GM12892 (cell line): ENCODE results near the gene LRP10.

Experiments used
- POLR2A ChIP-seq: IDR thresholded peaks from 2 replicates; pipeline ENCODE4 v1.6.1; 2011; ENCODE audit warnings: low read depth, low read length, control low read depth
- POLR2AphosphoS5 ChIP-seq: IDR thresholded peaks from 2 replicates; pipeline ENCODE4 v1.6.1; 2011; ENCODE audit warnings: low read depth, low read length, control low read depth
- TAF1 ChIP-seq: IDR thresholded peaks from 2 replicates; pipeline ENCODE4 v1.6.1; 2011; ENCODE audit warnings: low read depth, mild to moderate bottlenecking, control low read depth, low read length, borderline replicate concordance

GRCh38 chr14:22837750-22838538, 33.6 kb upstream of the LRP10 start:
- TF ChIP-seq POLR2AphosphoS5: no peak
- no peak for TF ChIP-seq POLR2A
- TF ChIP-seq TAF1: no peak
